Activated naive CD4-positive, alpha-beta T cell (primary cell): Measurements from ENCODE around the gene COL4A2.

ENCODE experiments used
- DNase-seq, 4 experiments: peaks; one replicate each; lab custom pipeline; 2025; lab: John Stamatoyannopoulos, UW

Gene COL4A2

GRCh38 chr13:110322126-110322827 is 15.2 kb downstream of the COL4A2 start:
- no peak for DNase-seq

GRCh38 chr13:110322828-110323171 is 15.7 kb downstream of the COL4A2 start:
- DNase-seq: no peak

GRCh38 chr13:110323172-110323891 is 16.2 kb downstream of the COL4A2 start:
- DNase-seq: no peak

- no peak for DNase-seq
Observed at GRCh38 chr13:110324026-110324749, 17.1 kb downstream of the COL4A2 start.

GRCh38 chr13:110326263-110326904 is 19.3 kb downstream of the COL4A2 start:
- DNase-seq: no peak

- DNase-seq: no peak
Observed at GRCh38 chr13:110327051-110327721, 20.1 kb downstream of the COL4A2 start.

GRCh38 chr13:110328573-110328972 is 21.5 kb downstream of the COL4A2 start:
- no peak for DNase-seq

- DNase-seq: no peak
Observed at GRCh38 chr13:110329258-110329657, 22.2 kb downstream of the COL4A2 start.

GRCh38 chr13:110329798-110330461 is 22.8 kb downstream of the COL4A2 start:
- DNase-seq: no peak

GRCh38 chr13:110330491-110331011 is 23.5 kb downstream of the COL4A2 start:
- no peak for DNase-seq

- no peak for DNase-seq
Observed at GRCh38 chr13:110331362-110331761, 24.3 kb downstream of the COL4A2 start.

GRCh38 chr13:110332750-110333149 is 25.7 kb downstream of the COL4A2 start:
- DNase-seq: no peak

- no peak for DNase-seq
Observed at GRCh38 chr13:110333837-110334236, 26.8 kb downstream of the COL4A2 start.

GRCh38 chr13:110334256-110334655 is 27.2 kb downstream of the COL4A2 start:
- DNase-seq: no peak

- no peak for DNase-seq
Observed at GRCh38 chr13:110334841-110335490, 27.9 kb downstream of the COL4A2 start.

- DNase-seq: no peak
Observed at GRCh38 chr13:110336108-110336507, 29.0 kb downstream of the COL4A2 start.

GRCh38 chr13:110336681-110337080 is 29.6 kb downstream of the COL4A2 start:
- no peak for DNase-seq

- DNase-seq: no peak
Observed at GRCh38 chr13:110337247-110337646, 30.2 kb downstream of the COL4A2 start.

GRCh38 chr13:110338441-110339101 is 31.5 kb downstream of the COL4A2 start:
- DNase-seq: no peak

GRCh38 chr13:110339263-110339662 is 32.2 kb downstream of the COL4A2 start:
- DNase-seq: no peak
